Activated CD8-positive, alpha-beta memory T cell treated with anti-CD3 and anti-CD28 coated beads, Interleukin-2, amount 50 U/mL, for 24 hours (primary cell): ENCODE data around the gene HDAC7.

Experiments used
- DNase-seq: peaks from one replicate; pipeline ENCODE4 v3.0.0-alpha.2; 2020; ENCODE audit errors: extremely low read depth

HDAC7 gene

DNA sequence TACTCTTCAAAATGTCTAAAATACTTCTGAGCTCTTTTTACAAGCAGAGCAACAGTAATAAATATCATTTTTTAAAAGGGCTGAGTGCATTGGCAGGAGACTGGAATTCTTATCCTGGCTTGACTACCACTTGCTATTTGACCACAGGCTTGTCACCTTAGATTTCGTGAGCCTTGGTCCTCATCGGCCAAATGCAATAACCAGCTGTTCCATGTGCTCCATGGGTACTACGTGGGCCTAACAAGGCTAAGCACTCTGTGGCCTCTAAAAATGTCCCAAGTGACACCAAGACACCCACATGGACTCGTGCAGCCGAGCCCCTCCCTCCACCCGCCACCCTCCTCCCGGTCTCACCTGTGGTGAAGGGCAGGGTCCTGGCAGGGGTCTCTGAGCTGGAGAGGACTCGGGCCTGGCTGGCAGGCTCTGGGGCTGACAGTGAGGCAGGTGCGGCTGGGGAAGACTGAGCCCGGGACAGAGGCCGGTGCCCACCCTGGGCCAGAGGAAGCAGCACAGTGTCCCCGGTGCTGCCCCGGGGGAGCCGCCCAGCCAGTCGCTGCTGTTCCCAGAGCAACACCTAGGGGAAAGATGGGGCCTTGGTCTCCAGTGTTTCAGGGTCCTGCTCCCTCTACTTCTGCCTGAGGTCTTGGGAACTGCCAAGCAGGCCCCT lies 26.6 kb downstream of the HDAC7 start:
- no peak for DNase-seq

DNA sequence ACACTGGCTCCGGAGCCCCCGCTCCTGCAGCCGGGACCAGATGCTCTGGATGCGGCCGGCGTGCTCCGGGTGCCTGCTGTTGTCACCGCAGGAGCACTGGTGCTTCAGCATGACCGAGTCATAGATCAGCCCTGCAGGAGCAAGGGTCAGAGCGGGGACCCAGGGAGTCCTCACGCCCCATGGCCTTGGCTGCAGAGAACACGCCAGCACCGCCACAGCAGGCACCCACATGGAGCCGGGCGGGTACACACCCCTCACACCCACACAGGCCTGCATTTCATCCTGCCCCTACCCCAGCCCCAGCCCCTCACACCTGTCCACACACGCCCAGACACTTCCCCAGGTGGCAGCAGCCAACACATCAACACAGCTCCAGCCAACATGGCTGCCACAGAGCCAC lies 27.8 kb downstream of the HDAC7 start:
- DNase-seq = no peak

DNA sequence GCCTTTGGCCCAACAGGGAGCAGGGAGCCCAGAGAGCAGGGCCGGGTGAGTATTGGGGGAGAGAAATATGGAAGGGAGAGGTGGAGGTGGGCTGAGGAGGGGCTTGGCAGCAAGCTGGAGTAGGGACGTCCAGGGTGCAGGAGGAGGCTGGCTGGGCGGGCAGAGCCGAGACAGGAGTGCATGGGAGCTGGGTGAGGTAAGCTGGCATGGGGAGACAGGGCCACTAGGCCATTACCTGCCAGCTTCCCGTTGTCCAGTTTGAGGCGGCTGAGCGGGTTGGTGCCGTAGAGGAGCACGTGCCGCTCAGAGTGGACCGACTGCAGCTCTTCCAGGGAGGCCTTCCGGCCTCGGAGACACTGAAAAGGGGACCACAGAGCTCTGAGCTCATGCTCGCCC lies 28.4 kb downstream of the HDAC7 start:
- no peak for DNase-seq

DNA sequence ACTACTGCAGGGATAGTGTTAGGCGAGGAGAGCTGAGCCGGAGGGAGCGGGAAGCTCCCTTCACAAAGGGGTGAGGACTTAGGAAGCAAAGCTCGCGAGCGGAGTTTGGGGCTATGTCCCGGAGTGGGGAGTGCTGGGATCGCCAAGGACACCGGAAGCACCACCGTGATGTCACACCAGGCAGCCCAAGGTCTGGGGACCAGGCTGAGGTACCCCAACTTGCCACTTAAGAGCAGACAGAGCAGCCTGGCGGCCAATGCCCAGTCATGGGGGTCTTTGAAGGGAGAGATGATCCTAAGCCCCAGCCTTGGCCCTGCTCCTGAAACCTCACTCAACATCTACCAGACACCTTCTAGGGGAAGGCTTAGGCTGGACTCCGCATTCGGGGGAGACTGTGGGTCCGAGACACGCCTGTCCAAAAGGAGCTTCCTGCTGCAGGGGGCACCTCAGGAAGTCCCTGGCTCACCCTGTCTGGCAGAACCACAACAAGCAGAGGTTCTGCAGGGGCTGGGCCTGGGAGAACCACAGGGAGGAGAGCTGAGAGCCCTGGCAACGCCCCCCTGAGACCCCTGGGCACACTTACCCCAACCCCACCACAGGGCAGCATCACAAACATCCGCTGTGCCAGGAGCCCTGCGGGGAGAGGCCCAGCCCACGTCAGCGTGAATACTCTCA lies 28.9 kb downstream of the HDAC7 start:
- DNase-seq = no peak

DNA sequence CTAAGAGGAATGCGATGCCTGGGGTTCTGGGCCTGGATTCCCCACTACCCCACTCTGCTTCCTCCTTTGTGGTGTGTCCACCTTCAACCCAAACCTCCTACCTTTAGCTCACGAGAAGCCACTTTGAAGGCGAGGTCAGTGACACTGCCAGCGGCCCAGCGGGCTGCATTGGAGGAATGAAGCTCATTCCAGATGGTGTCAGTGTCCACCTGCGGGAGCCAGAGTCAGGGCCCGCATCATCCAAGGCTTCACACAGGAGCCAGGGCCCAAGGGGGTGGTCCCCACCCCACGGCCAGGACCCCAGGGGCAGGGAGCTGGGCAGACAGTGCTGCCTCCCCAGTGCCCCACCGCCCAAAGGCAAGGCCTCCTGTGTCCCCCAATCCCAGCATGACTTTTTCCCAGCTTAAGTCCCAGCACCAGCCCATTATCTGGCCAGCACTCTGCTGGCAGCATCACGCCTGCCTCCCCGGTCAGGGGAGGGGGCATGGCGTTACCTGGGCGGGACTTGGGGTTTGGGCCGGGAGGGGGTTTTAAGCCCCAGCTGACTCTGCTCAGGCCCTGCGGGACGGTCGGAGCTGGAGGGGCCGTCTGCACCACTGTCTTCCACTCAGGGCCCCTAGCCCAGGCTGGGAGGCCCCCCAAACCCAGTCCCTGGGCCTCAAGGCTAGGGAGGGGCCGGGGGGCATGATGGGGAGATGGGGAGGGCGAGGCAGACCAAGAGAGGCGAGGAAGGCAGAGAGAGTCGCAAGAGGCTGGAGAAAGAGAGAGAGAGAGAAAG lies 29.8 kb downstream of the HDAC7 start:
- DNase-seq = no peak

DNA sequence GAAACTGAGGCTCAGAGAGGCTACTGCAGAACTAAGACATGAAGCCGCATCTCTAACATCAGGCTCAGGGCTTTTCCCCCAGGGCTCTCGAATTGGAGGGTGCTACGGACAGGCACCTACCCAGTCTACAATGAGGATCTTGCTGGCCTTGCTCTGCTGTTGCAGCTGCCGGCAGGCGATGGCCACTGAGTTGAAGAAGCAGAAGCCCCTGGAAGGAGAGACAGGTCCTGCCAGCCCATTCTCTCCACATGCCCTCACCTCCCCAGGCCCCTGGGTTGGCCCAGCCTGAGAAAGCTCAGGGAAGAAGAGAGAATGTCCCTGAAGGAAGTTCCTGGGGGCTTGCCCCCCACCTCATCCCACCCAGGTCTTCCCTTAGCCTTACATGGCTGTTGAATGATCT lies 30.6 kb downstream of the HDAC7 start:
- no peak for DNase-seq

DNA sequence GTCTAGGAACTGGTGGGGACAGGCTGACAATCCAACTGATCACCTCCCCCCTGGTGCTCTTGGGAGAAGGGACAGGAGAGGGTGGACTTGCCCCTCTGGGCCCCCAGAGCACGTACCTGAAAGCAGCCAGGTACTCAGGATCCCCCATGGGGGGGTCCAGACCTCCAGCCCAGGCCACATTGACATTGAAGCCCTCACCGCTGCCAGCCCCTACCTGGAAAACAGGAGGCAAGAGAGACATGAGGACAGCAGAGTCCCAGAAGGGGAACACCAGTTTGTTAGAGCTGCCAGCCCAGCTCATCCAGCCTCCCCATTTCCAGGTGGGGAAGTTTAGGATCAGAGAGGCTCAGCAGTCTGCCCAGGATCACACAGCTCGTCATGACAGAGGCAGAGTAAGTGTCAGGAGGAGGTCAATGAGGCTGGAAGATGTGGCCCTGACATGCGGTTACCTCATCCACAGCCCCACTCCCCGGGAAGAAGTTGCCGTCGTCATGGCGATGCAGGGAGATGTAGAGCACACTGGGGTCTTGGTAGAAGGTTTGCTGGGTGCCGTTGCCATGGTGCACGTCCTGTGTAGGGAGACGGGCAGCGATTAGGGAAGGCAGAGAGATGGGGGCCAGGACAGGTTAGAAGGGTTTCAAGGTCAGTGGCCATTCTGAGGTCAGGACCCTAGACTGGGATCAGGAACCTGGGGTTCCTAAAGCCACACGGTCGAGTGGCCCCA lies 31.9 kb downstream of the HDAC7 start:
- DNase-seq = no peak

DNA sequence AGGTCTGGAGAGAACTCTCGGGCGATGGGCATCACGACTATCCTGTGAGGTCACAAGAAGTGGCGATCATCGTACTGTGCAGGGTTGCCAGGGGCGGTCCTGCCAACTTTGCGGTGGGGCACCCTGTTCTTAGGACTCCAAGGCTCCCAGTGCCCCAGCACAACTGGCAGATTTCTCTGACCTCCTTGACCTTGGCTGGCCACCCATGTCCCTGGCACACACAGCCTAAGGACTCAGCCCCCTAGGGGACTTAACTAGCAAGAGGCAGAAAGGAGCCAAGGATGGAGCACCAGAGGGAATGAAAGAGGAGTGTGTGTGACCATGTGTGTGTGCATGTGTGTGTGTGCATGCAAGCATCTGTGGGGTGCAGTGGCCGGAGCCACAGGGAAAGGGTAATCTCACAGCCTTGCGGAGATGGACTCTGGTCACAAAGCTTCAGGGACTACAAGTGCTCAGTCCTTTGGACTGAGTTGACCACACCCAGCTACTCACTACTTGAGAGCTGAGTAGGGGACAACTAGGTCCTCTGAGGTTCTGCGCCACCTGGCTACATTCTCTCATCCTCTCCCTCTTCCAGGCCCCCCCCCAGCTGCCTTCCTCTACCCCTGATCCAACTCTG lies 32.9 kb downstream of the HDAC7 start:
- no peak for DNase-seq

DNA sequence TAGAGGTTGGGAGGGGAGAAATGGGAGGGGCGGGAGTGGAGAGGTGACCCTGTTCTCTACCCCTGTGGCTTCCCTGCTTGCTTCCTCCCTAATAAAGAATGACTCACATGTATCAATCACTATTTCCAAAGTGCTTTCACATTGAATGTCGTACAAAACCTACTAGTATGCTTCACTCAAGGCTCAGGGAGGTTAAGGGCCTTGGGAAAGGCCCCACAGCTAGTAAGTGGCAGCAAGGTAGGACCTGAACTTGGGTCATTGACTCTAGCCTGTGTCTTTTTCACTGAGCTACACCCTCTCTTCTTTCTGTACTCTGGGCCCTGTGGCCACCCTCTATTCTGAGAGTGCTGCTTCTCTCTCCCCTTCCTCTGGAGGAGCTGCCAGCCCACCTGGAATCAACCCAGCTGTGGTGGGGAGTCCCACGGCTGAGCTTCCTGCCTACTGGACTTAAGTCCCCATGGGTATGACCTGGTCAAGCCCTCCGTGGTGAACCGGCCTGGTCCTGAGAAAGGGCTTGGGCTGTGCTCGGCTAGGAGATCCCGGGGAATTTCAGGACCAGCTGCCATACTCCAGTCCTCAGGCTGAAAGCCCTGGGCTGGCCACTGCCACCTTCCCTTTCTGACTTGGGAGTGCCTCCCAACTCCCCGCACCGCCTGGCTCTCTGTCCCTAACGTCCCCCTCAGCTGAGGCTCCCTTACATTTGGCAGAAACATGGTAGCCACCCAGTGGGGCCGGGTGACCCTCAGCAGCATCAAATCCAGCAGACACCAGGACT lies 33.6 kb downstream of the HDAC7 start:
- no peak for DNase-seq

DNA sequence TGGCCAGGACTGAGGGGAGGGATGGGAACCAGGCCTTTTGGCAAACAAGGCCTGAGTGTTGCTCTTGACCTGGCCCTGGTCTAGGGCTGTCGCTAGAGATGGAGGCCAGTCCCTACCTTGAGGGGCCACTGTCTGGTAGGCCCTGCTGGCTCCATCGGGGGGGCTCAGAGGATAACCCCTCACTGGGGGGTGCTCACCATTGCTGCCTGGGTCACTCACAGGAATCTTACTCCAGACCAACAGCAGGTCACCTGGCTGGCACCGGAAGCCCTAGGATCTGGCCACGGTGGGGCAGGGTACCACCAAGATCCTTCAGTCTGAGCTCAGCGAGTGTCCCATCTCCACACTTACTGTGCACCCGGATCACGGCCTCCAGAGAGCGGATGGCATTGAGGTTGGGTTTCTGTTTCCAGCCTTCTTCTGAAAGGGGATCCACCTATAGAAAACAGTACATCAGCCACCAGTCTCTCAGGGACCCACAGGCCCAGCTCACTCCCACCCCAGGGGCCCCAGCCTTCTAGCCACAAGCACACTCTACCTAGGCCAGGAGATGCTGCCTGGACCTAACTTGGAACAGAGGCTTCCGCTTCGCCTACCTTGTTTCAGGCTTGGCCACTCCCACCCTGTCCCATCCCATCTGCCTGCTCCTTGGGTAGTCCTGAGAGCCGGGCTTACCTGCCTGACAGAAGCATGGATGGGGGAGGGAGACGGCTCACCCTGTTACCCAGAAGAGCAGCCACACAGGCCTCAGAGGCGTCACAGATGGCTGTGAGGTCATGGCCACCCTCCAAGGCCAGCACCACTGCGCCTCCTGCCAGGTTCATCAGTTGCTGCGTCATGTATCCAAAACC lies 34.4 kb downstream of the HDAC7 start:
- DNase-seq = no peak

DNA sequence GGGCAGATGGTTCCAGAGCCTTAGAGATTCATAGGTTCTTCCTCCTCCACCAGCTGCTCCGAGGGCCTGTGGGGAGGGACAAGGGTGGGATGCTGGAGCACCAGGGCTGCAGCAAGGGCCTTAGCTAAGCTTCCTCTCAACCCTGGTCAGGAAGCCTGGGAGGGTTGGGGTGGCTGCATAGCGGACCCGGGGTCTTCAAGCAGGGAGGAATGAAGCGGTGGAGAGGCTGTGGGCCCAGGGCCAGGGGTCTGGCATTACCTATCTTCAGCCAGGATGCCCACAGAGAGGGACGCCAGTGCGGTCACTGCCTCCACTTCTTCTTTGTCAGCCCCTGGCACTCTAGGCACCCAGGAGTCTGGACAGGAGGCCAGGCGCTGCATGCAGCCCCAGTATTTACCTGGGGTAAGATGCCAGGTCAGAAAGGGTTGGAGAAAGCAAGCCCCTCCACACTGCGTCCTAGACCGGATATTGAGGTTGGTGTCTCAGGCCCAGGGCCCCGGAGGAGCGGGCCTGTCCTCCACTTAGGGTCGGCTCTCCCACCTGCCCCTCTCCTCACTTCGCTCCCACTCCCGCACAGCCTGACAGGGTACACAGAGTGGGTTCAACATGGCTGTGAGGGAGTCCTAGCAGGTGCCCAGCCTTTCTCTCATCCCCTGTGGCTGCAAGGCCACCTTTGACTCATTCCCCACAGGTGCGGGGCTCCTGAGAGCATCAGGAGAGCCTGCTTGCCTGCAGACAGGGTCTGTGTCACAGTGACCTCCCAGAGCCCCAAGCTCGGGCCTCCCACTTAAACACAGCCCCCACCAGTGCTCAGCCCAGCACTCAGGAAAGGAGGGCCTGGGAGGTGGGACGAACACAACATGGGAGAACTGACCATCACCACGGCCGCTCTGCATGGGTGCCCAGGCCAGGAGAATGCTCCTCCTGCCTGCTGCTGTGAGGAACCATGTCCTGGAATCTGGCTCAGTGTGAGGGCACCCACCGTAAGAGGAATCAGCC lies 35.6 kb downstream of the HDAC7 start:
- no peak for DNase-seq

DNA sequence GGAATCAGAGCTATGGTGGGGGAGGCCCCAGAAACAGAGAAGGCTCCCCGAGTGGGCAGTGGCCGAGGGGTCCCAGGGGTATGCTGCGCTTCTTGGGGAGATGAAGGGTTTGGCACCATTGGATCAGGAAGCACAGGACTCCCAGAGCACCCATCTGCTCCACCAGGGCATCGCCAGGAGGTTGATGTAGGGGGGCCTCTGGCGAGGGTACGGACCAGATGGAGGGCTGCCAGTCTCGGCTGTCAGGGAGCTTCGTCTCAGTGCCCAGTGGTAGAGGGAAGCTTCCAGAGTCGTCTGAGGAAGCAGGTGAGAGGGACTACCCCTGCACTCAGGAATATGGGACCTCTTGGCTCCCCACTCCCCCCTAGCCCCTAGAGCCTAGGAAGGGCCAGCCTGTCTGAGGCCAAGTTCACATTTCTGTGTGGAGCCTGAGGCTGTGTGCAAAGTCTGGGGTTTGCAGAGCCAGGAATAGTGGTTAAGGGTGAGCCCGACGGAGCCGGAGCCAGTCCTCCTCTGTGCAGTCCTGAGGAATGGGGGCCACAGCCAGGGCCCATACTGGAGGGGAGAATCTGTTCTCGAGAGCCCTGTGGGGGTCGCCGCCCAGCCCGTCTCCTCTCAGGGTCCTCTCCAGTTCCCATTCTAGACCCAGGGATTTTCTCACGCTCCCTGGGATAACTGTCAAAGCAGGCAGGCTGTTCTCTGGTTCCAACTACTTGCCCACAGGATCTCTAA lies 36.5 kb downstream of the HDAC7 start:
- no peak for DNase-seq

DNA sequence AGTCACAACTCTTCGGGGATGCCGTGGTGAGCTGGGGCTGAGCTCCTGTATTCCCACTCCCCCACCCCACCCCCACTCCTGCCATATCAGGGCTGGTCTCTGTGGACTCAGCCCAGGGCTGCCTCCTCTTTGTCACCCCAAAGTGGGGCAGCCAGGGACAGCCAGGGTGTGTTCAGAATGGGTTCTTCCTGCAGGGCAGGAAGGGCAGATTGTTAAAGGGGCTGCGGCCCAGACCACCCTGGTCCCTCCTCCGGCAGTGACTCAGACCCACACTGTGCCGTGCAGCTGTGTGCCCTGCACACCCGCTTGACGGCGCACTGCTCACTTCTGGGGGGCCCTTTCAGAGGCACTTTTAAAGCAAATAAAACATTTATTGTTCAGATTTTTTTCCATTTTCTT lies 37.3 kb downstream of the HDAC7 start:
- DNase-seq = no peak

DNA sequence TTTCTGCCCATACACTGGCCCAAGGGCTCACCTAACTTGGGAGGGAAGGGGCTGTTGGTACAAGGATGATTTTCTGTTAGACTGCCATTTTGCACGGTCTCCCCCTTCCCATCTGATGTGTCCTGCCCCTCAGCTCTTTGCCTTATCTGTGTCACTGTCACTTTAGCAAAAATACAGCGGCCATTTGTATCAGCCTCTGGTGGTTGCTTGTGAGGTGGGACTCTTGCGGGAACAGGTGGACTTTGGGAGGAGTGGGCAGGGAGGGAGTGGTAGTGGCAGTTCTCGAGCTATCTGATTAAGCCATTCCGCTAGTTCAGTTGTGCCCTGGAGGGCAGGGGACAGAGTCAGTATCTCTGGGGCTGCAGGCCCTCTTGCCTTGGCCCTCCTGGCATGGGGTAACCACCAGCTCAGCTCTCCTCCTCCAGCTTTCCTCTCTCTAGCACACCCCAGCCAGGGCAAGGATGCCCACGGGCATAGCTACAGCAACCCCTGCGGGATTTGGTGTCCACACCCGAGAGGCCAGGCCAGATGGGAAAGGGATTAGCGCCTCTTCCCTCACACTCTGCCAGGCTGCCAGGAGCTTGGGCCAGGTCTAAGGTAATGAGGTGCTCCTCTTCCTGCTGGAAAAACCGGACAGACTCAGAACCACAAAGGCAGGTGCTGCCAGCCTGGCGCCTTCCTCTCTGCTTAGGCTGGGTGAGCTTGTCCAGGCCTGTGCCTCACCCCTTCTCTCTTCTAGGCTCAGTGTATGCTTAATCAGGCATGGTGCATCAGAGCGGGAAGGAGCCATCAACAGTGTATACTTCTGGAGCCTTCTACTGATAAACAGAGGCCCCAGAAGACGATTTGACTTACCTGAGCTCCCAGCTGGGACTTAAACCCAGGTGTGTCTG lies 38.0 kb downstream of the HDAC7 start:
- DNase-seq = no peak

DNA sequence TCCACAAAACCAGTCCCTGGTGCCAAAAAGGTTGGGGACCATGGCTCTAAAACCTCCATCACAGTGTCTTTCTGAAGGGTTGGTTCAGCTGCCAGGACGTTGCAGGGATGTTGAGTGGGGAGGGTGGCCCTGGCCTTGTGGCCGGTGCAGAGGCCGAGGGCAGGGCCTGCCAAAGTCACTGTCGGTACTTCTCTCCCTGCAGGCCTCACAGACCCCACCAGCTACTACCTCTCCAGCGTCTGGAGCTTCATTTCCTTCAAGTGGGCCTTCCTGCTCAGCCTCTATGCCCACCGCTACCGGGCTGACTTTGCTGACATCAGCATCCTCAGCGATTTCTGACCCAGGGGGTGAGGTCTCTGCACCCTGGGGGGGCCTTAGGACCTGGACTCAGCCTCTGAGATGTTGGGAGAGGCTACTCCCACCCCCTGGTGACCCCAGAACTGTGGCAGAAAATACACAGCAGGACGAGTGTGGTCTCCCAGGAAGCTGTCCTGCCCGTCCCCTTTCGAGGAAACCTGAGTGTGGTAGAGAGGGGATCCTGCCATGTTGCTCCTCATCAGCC lies 39.7 kb downstream of the HDAC7 start:
- DNase-seq = no peak

DNA sequence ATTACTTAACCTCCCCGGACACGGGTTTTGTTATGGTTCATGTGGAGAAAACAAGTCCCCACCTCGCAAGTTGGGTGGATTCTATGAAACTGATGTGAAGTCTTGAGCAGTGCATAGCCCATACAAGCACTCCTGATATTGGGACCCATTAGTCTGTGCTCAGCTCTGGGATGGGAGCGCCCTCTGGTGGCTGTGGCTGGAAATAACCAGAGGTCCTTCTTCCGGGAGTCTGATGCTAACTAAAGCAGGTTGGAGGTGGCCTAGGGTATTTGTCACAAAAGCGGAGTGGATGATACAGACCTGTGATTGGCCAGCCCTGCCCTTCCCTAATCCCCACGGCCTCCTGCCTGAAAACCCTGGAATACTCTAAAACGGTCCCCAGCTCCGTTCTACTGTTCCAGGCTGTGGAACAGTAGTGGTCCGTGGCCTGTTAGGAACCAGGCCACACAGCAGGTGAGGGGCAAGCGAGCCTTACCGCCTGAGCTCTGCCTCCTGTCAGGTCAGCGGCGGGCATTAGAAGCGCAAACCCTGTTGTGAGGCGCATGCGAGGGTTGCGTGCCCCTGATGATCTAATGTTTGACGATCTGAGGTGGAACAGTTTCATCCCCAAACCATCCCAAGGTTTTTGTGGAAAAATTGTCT lies 40.3 kb downstream of the HDAC7 start:
- DNase-seq = peak; percentile 86
